Panc1 (cell line): ENCODE data around the gene DOCK11. TPM values are rescaled to one million over a fixed set of nuclear protein-coding genes. Genes with fewer than 3 reads are reported as not detected.

ENCODE experiments used
- ATAC-seq: fragments of 200-7000 bp; cut with Tn5 transposase; 2 replicates; pipeline ENCODE4 v1.9.1; 2020; ENCODE audit warnings: mild to moderate bottlenecking, moderate library complexity
- BruUV-seq: library from RNA; stranded (reverse); fragments of 400-500 nt; replicated peaks from 2 replicates; lab custom pipeline; 2021; lab: Mats Ljungman, UMichigan
- CTCF ChIA-PET: fragments of 300-600 bp; sonication (Branson Sonifier 250); formaldehyde crosslinking; loops from one replicate; lab custom pipeline; 2022; ENCODE audit warnings: antibody characterized with exemption; lab: Charles Lee
- POLR2A ChIA-PET: fragments of 300-600 bp; sonication (Branson Sonifier 250); formaldehyde crosslinking; loops from one replicate; lab custom pipeline; 2022; ENCODE audit warnings: antibody characterized with exemption; lab: Charles Lee
- DNase-seq: peaks from one replicate; pipeline ENCODE4 v3.0.0-alpha.2; 2010; ENCODE audit warnings: low read depth, low spot score
- H3K27ac ChIP-seq: 2 replicates; pipeline ENCODE4 v1.5.1; 2011; ENCODE audit warnings: mild to moderate bottlenecking, low read length, inconsistent platforms
- H3K27me3 ChIP-seq: fragments of 200-500 bp; sonication (Bioruptor generic); 2 replicates; pipeline ENCODE4 v1.6.0; 2014; ENCODE audit warnings: low read length, inconsistent platforms; ENCODE audit not compliant: control insufficient read depth, insufficient read depth
- H3K36me3 ChIP-seq: fragments of 200-500 bp; sonication (Bioruptor generic); 2 replicates; pipeline ENCODE4 v1.5.1; 2014; ENCODE audit warnings: inconsistent platforms, mild to moderate bottlenecking, low read length, moderate library complexity; ENCODE audit not compliant: control insufficient read depth, insufficient read depth
- H3K4me1 ChIP-seq: 2 replicates; pipeline ENCODE4 v1.5.1; 2011; ENCODE audit warnings: inconsistent platforms, mild to moderate bottlenecking, low read length, moderate library complexity; ENCODE audit not compliant: control insufficient read depth, insufficient read depth
- H3K4me3 ChIP-seq, 2 experiments: 2 replicates each; pipeline ENCODE4 v1.5.1; 2011 to 2012; ENCODE audit warnings: low read depth in 2 of 2, low read length in 2 of 2, mild to moderate bottlenecking in 2 of 2, inconsistent platforms in 1 of 2, moderate library complexity in 1 of 2
- H3K9me3 ChIP-seq: fragments of 200-500 bp; sonication (Bioruptor generic); 2 replicates; pipeline ENCODE4 v1.5.1; 2014; ENCODE audit warnings: low read depth, mild to moderate bottlenecking, inconsistent platforms, low read length, moderate library complexity; ENCODE audit not compliant: control insufficient read depth, insufficient read depth
- CTCF ChIP-seq: fragments of 450-650 bp; IDR thresholded peaks from 2 replicates; pipeline ENCODE4 v1.5.1; 2017; ENCODE audit warnings: mild to moderate bottlenecking
- REST ChIP-seq, 2 experiments: IDR thresholded peaks; 2 replicates each; pipeline ENCODE4 v1.6.1; 2011 to 2012; ENCODE audit warnings: low read depth in 2 of 2, control low read depth in 1 of 2, low read length in 1 of 2, mild to moderate bottlenecking in 1 of 2, moderate library complexity in 1 of 2; ENCODE audit not compliant: insufficient read depth in 1 of 2
- SIN3A ChIP-seq: IDR thresholded peaks from 2 replicates; pipeline ENCODE4 v1.6.1; 2012; ENCODE audit warnings: low read depth, mild to moderate bottlenecking, low read length, moderate library complexity, borderline replicate concordance; ENCODE audit not compliant: insufficient read depth
- in situ Hi-C: cut with HindIII; loops from 2 replicates; pipeline ENCODE4 v1.10.0; 2016; ENCODE audit warnings: low sequenced_read_pairs, low pct_unique_long_range_greater_than_20kb
- intact Hi-C: fragments of 100-400 bp; cut with micrococcal nuclease; formaldehyde crosslinking; loops from one replicate; pipeline ENCODE4 v1.10.0; 2022; ENCODE audit not compliant: unreplicated experiment
- total RNA-seq: library from RNA; stranded (reverse); gene quantifications from one replicate; pipeline ENCODE4 v1.2.1, GENCODE V29; 2021; ENCODE audit not compliant: unreplicated experiment

The DOCK11 gene
- total RNA-seq, 1 experiment from 2014 or later, result 2.0 TPM

GRCh38 chrX:118497180-118497818, 1.7 kb downstream of the DOCK11 start:
- POLR2A ChIA-PET, result interaction anchor here (0.6 kb wide), 1 partner anchor 103 kb away, joined by 3 read pairs; no protein-coding TSS in a partner anchor
- no peak for DNase-seq
- no TSS peak for BruUV-seq
- peak overlapping the region in 1 of 2 experiments; percentile 53; a peak in 2 of 4 replicates for H3K4me3 ChIP-seq
- CTCF ChIA-PET, result no interaction called here
- intact Hi-C loops, result no loop called here
- no peaks in the 10 kb centered on the region for H3K9me3 ChIP-seq
- in situ Hi-C loops, result no loop called here
- no peaks in the 10 kb centered on the region for H3K36me3 ChIP-seq
- no peak for TF ChIP-seq REST (IDR thresholded peaks at IDR 0.05; ENCODE audit: insufficient read depth in 1 of 2, low read depth in 2 of 2, low read length in 1 of 2)
- no peak for TF ChIP-seq SIN3A
- no peak for ATAC-seq
- peaks cover 8% of the 10 kb centered on the region for H3K4me1 ChIP-seq
- peaks cover 12% of the 10 kb centered on the region for H3K27me3 ChIP-seq
- no peak overlapping the region for H3K27ac ChIP-seq

- intact Hi-C loops (no loop called here), in situ Hi-C loops (no loop called here)
- Histone ChIP-seq H3K36me3 (no peaks in the 10 kb centered on the region), H3K9me3 (no peaks in the 10 kb centered on the region), H3K27ac (no peak overlapping the region), H3K4me1 (peaks cover 8% of the 10 kb centered on the region), H3K4me3 (peak overlapping the region in 1 of 2 experiments; percentile 5; a peak in 1 of 4 replicates), H3K27me3 (peaks cover 12% of the 10 kb centered on the region)
- POLR2A ChIA-PET, result no interaction called here
- ATAC-seq (no peak), DNase-seq (no peak)
- TF ChIP-seq REST (IDR thresholded peaks at IDR 0.05; ENCODE audit: insufficient read depth in 1 of 2, low read depth in 2 of 2, low read length in 1 of 2) (no peak), CTCF (no peak), SIN3A (no peak)
- CTCF ChIA-PET, result no interaction called here
- no TSS peak for BruUV-seq
Observed at GRCh38 chrX:118498351-118498750, 2.7 kb downstream of the DOCK11 start.
